Uterus (tissue), 4 donors: ENCODE data around the gene CRABP2. TPM values are rescaled to one million over a fixed set of nuclear protein-coding genes. Genes with fewer than 3 reads are reported as not detected.

Experiments
- DNase-seq, 2 donors: peaks; one replicate each; pipeline ENCODE4 v3.0.0-alpha.2; 2019 to 2020
- H3K27ac ChIP-seq, 2 donors: fragments of 200-600 bp; sonication (generic); 1 replicate in 1 of 2; 2 replicates in 1 of 2; pipeline ENCODE4 v1.5.1; 2016 to 2018
- H3K27me3 ChIP-seq, 2 donors: fragments of 200-600 bp; sonication (generic); one replicate each; pipeline ENCODE4 v1.5.1; 2018 to 2019; ENCODE audit warnings: control low read depth in 1 of 2
- H3K36me3 ChIP-seq, 2 donors: fragments of 200-600 bp; sonication (generic); one replicate each; pipeline ENCODE4 v1.5.1; 2019; ENCODE audit warnings: control low read depth in 1 of 2
- H3K4me1 ChIP-seq, 2 donors: fragments of 200-600 bp; sonication (generic); one replicate each; pipeline ENCODE4 v1.5.1; 2018 to 2019; ENCODE audit warnings: control low read depth in 1 of 2
- H3K4me3 ChIP-seq, 2 donors: fragments of 200-600 bp; sonication (generic); 1 replicate in 1 of 2; 2 replicates in 1 of 2; pipeline ENCODE4 v1.5.1; 2018 to 2019; ENCODE audit warnings: mild to moderate bottlenecking in 1 of 2
- H3K9me3 ChIP-seq, 2 donors: fragments of 200-600 bp; sonication (generic); one replicate each; pipeline ENCODE4 v1.5.1; 2019; ENCODE audit warnings: control low read depth in 1 of 2
- CTCF ChIP-seq, 4 experiments: fragments of 200-600 bp in 2 of 4; fragments of 450-650 bp in 2 of 4; sonication (generic) in 2 of 4; IDR thresholded peaks; one replicate each; pipeline ENCODE4 v1.5.1; 2016 to 2019; ENCODE audit warnings: antibody characterized with exemption in 4 of 4, mild to moderate bottlenecking in 2 of 4, moderate library complexity in 1 of 4
- POLR2A ChIP-seq, 2 donors: fragments of 450-650 bp; IDR thresholded peaks; one replicate each; pipeline ENCODE4 v1.6.1; 2016; ENCODE audit warnings: antibody characterized with exemption in 2 of 2, mild to moderate bottlenecking in 1 of 2, moderate library complexity in 1 of 2
- intact Hi-C: fragments of 100-400 bp; cut with DNase I; formaldehyde crosslinking; loops from one replicate; pipeline ENCODE4 v1.15.1; 2023; ENCODE audit warnings: low total_unique reads
- total RNA-seq, 4 donors: library from RNA; depleted of rRNA in 3 of 4; stranded (reverse); fragments of >200 nt in 3 of 4; gene quantifications; one replicate each; pipeline versions ENCODE4 v1.1.0 to v1.2.4, GENCODE V29; 2014 to 2023
- donor health status: DM: yes; HTN: yes; CAD: no.

Gene CRABP2
- total RNA-seq, 4 donors from 2014 or later, result 11.0 to 71.5 (median 14.3) TPM; not detected in 1

DNA sequence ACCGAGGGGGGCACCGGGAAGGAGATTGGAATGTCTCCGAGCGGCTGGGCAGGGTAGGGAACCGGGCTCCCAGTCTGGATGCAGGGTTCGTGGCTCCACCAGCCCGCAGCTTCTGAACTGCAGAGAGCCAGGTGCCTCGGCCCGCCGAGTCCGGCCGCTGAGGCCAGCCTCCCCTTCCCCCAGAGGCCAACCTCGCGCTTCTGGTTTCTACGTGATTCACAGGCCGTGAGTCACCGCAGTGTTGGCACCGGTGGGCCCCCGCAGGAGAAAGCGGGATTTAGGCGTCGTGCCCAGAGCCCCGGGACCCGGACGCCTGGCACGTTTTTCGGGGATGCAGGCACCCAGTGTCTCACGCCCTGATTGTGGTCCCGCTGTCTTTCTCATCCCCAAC lies 458 bp downstream of the CRABP2 start:
- Histone ChIP-seq H3K4me3 (peak overlapping the region; percentile 40 to 43), H3K4me1 (peaks cover 0 to 18% of the 10 kb centered on the region in 2 donors), H3K27me3 (no peaks in the 10 kb centered on the region), H3K9me3 (no peaks in the 10 kb centered on the region), H3K36me3 (no peaks in the 10 kb centered on the region), H3K27ac (peak overlapping the region; percentile 92)
- TF ChIP-seq POLR2A (IDR thresholded peaks at IDR 0.05), result no peak
- TF ChIP-seq CTCF (IDR thresholded peaks at IDR 0.05), result no peak
- DNase-seq, result peak; percentile 72 to 83
- intact Hi-C loops, result no loop called here

- H3K27ac ChIP-seq, result peak overlapping the region; percentile 92
- H3K27me3 ChIP-seq, result no peaks in the 10 kb centered on the region
- H3K4me3 ChIP-seq, result peak overlapping the region; percentile 40 to 43
- H3K36me3 ChIP-seq, result no peaks in the 10 kb centered on the region
- no peaks in the 10 kb centered on the region for H3K9me3 ChIP-seq
- TF ChIP-seq CTCF (IDR thresholded peaks at IDR 0.05), result no peak
- no peak for TF ChIP-seq POLR2A (IDR thresholded peaks at IDR 0.05)
- intact Hi-C loops, result no loop called here
- peaks cover 0 to 18% of the 10 kb centered on the region in 2 donors for H3K4me1 ChIP-seq
- no peak for DNase-seq
These were observed 1.1 kb downstream of the CRABP2 start for GRCh38 chr1:156704166-156704711.

GRCh38 chr1:156703741-156704140 lies 1.6 kb downstream of the CRABP2 start:
- intact Hi-C loops, result no loop called here
- DNase-seq, result no peak
- Histone ChIP-seq H3K27ac (peak overlapping the region in 1 of 2 donors; percentile 92), H3K9me3 (no peaks in the 10 kb centered on the region), H3K4me3 (peak overlapping the region in 1 of 2 donors; percentile 43), H3K36me3 (no peaks in the 10 kb centered on the region), H3K4me1 (peaks cover 0 to 18% of the 10 kb centered on the region in 2 donors), H3K27me3 (no peaks in the 10 kb centered on the region)
- TF ChIP-seq POLR2A (IDR thresholded peaks at IDR 0.05) (no peak), CTCF (IDR thresholded peaks at IDR 0.05) (no peak)

- no peak for TF ChIP-seq POLR2A (IDR thresholded peaks at IDR 0.05)
- no peak for TF ChIP-seq CTCF (IDR thresholded peaks at IDR 0.05)
- H3K36me3 ChIP-seq, result no peaks in the 10 kb centered on the region
These were observed 2.0 kb downstream of the CRABP2 start for GRCh38 chr1:156703336-156703735.

DNA sequence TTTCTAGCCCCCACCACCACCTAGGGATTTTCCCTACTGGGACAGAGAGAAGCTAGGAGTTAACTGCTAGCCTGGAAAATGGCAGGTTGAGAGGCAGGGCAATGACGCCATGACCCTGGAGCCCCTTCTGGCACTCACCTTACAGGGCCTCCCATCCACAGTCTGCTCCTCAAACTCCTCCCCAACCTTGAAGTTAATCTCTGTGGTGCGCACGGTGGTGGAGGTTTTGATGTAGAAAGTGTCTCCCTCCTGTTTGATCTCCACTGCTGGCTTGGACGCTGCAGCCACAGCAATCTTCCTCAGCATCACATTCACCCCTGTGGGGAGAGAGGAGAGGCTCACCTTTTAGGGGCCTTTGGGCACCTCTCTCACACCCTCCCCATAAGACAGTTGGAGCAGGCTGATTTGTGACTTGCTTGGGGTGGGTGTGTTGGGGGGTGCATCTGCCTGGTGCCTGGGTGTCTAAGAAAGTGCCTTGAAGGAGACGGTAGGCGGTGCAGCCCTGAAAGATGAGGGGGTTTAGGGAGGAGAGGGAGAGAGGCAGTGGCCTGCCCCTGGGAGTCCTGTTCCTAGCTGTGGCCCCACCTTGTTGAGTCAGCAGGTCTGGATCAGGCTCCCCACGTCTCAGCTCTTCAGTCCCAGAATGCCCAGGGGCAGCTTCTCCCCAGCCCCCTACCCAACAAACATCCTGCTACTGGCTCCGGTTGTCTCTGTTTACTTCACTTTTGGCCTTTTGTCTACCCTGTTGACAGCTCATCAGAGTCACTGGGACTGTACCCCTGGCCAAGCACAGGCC lies 4.4 kb downstream of the CRABP2 start:
- peaks cover 0 to 10% of the 10 kb centered on the region in 2 donors for H3K4me1 ChIP-seq
- H3K4me3 ChIP-seq, result no peak overlapping the region
- H3K36me3 ChIP-seq, result no peaks in the 10 kb centered on the region
- no peak for DNase-seq
- intact Hi-C loops, result no loop called here
- H3K27me3 ChIP-seq, result no peaks in the 10 kb centered on the region
- peak overlapping the region in 1 of 2 donors; percentile 8 for H3K27ac ChIP-seq
- no peaks in the 10 kb centered on the region for H3K9me3 ChIP-seq
- TF ChIP-seq CTCF (IDR thresholded peaks at IDR 0.05) (no peak), POLR2A (IDR thresholded peaks at IDR 0.05) (no peak)

More at GRCh38 chr1:156703336-156703735, 2.0 kb downstream of the CRABP2 start:
- Histone ChIP-seq H3K27me3 (no peaks in the 10 kb centered on the region), H3K27ac (peak overlapping the region in 1 of 2 donors; percentile 92), H3K4me1 (peaks cover 0 to 18% of the 10 kb centered on the region in 2 donors), H3K9me3 (no peaks in the 10 kb centered on the region), H3K4me3 (no peak overlapping the region)
- intact Hi-C loops, result no loop called here
- no peak for DNase-seq
